Nephron (organoid): ENCODE data around the gene GNPTG.

Source experiments
- H3K27ac Mint-ChIP-seq, 3 experiments: 2 replicates each; pipeline ENCODE4 v1.8.0; 2020; ENCODE audit warnings: mixed read lengths in 3 of 3, mild to moderate bottlenecking in 2 of 3, moderate library complexity in 1 of 3
- H3K27me3 Mint-ChIP-seq: 2 replicates; pipeline ENCODE4 v1.8.0; 2021; ENCODE audit warnings: low read depth, mild to moderate bottlenecking, moderate library complexity, mixed read lengths
- H3K36me3 Mint-ChIP-seq: 2 replicates; pipeline ENCODE4 v1.8.0; 2020; ENCODE audit warnings: low read depth, mixed read lengths
- H3K4me1 Mint-ChIP-seq: 2 replicates; pipeline ENCODE4 v1.8.0; 2020; ENCODE audit warnings: mixed read lengths
- H3K4me3 Mint-ChIP-seq, 3 experiments: 2 replicates each; pipeline ENCODE4 v1.8.0; 2020; ENCODE audit warnings: mild to moderate bottlenecking in 3 of 3, mixed read lengths in 3 of 3, moderate library complexity in 2 of 3
- H3K9me3 Mint-ChIP-seq: 2 replicates; pipeline ENCODE4 v1.8.0; 2020; ENCODE audit warnings: mixed read lengths
- TF ChIP-seq, protein P1 (sequence below), 3 experiments: fragments of 200-600 bp; sonication (generic); IDR thresholded peaks; one replicate each; pipeline ENCODE4 v1.5.0; 2021; ENCODE audit warnings: antibody characterized with exemption in 3 of 3; ENCODE audit not compliant: unreplicated experiment in 3 of 3

The GNPTG gene

GRCh38 chr16:1412847-1413246 lies 61.1 kb downstream of the GNPTG start:
- Mint-ChIP-seq H3K4me3 (peak overlapping the region; percentile 75 to 87 (median 79)), H3K36me3 (peaks cover 10% of the 10 kb centered on the region), H3K27ac (no peak overlapping the region), H3K27me3 (no peaks in the 10 kb centered on the region), H3K9me3 (no peaks in the 10 kb centered on the region), H3K4me1 (no peaks in the 10 kb centered on the region)
- TF ChIP-seq, protein P1, sequence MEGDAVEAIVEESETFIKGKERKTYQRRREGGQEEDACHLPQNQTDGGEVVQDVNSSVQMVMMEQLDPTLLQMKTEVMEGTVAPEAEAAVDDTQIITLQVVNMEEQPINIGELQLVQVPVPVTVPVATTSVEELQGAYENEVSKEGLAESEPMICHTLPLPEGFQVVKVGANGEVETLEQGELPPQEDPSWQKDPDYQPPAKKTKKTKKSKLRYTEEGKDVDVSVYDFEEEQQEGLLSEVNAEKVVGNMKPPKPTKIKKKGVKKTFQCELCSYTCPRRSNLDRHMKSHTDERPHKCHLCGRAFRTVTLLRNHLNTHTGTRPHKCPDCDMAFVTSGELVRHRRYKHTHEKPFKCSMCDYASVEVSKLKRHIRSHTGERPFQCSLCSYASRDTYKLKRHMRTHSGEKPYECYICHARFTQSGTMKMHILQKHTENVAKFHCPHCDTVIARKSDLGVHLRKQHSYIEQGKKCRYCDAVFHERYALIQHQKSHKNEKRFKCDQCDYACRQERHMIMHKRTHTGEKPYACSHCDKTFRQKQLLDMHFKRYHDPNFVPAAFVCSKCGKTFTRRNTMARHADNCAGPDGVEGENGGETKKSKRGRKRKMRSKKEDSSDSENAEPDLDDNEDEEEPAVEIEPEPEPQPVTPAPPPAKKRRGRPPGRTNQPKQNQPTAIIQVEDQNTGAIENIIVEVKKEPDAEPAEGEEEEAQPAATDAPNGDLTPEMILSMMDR (IDR thresholded peaks at IDR 0.05; ENCODE audit: unreplicated experiment in 3 of 3), result no peak
